Measurements from ENCODE around the gene DNAJC9. TPM values are rescaled to one million over a fixed set of nuclear protein-coding genes. Genes with fewer than 3 reads are reported as not detected.

DNAJC9 gene
- total RNA-seq, 2 experiments from 2014 or later: 63.0 to 83.3 TPM

DNA sequence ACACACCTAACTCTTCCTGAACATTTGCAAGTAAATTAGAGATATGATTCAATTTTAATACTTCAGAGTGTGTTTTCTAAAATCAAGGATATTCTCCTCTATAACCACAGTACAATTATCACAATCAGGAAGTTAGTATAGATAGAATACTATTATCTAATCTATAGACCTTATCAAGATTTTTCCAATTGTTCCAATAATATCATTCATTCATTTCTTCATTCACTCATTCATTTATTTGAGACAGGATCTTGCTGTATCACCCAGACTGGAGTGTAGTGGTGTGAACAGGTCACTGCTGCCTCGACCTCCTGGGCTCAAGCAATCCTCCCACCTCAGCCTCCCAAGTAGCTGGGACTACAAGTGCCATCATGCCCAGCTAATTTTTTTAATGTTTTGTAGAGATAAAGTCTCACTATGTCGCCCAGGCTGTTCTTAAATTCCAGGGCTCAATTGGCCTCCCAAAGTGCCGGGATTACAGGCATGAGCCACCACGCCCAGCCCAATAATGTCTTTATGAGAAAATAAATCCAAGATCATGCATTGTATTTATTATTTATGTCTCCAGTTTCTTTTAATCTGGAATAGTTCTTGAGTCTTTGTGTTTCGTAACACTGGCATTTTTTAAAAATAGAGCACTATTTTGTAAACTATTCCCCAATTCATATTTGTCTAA is 16.0 kb upstream of the DNAJC9 start:
- no peak for TF ChIP-seq EZH2phosphoT487 (IDR thresholded peaks at IDR 0.05; ENCODE audit: borderline replicate concordance, low read depth, low read length)
- TF ChIP-seq, protein P1, sequence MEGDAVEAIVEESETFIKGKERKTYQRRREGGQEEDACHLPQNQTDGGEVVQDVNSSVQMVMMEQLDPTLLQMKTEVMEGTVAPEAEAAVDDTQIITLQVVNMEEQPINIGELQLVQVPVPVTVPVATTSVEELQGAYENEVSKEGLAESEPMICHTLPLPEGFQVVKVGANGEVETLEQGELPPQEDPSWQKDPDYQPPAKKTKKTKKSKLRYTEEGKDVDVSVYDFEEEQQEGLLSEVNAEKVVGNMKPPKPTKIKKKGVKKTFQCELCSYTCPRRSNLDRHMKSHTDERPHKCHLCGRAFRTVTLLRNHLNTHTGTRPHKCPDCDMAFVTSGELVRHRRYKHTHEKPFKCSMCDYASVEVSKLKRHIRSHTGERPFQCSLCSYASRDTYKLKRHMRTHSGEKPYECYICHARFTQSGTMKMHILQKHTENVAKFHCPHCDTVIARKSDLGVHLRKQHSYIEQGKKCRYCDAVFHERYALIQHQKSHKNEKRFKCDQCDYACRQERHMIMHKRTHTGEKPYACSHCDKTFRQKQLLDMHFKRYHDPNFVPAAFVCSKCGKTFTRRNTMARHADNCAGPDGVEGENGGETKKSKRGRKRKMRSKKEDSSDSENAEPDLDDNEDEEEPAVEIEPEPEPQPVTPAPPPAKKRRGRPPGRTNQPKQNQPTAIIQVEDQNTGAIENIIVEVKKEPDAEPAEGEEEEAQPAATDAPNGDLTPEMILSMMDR (conservative IDR thresholded peaks at IDR 0.05; ENCODE audit: low read length): no peak
- Histone ChIP-seq H3K9me2 (ENCODE audit: insufficient read depth, low read length) (no peaks in the 10 kb centered on the region), H3K79me2 (ENCODE audit: insufficient read depth, low read depth, low read length) (no peaks in the 10 kb centered on the region), H2AFZ (ENCODE audit: low read length) (no peak overlapping the region), H3K4me3 (ENCODE audit: low read depth, low read length, poor library complexity, severe bottlenecking) (no peak overlapping the region), H3K4me2 (ENCODE audit: low read length) (no peak overlapping the region), H3K27ac (ENCODE audit: low read depth, low read length, poor library complexity, severe bottlenecking) (no peak overlapping the region), H3K9me3 (ENCODE audit: low read length) (peaks cover 17% of the 10 kb centered on the region; the same call in 1 of the 2 replicates), H4K20me1 (ENCODE audit: insufficient read depth, low read length) (no peaks in the 10 kb centered on the region), H3K36me3 (ENCODE audit: insufficient read depth, low read length) (no peaks in the 10 kb centered on the region), H3K4me1 (ENCODE audit: insufficient read depth, low read length, poor library complexity, severe bottlenecking) (no peaks in the 10 kb centered on the region)
- ChIA-PET POLR2A (no interaction called here), CTCF (ENCODE audit: unreplicated experiment) (no interaction called here)
- BruUV-seq (replicated peaks): no TSS peak
- no peak for DNase-seq (ENCODE audit: low spot score)
- intact Hi-C loops (cut with micrococcal nuclease; ENCODE audit: unreplicated experiment): loop anchor here (10.0 kb wide), 1 partner anchor 262 kb away; no protein-coding TSS in a partner anchor

DNA sequence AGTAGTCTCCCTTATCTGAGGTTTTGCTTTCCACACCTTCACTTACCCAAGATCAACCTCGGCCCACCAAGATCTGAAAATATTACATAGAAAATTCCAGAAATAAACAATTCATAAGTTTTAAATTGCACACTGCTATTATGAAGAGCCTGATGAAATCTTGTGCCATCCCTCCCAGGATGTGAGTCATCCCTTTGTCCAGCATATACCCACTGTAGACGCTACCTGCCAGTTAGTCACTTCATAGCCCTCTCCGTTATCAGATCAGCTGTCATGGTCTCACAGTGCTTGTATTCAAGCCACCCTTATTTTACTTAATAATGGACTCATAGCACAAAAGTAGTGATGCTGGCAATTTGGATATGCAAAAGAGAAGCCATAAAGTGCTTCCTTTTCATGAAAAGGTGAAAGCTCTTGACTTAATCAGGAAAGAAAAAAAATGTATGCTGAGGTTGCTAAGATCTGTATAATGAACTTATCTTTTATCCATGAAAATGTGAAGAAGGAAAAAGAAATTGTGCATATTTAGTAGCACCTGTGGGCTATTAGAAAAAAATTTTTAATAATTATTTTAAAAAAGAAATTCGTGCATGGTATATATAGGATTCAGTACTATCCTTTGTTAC is 15.2 kb upstream of the DNAJC9 start:
- H3K36me3 ChIP-seq (ENCODE audit: insufficient read depth, low read length): no peaks in the 10 kb centered on the region
- no peak overlapping the region for H3K27ac ChIP-seq (ENCODE audit: low read depth, low read length, poor library complexity, severe bottlenecking)
- H3K4me1 ChIP-seq (ENCODE audit: insufficient read depth, low read length, poor library complexity, severe bottlenecking): no peaks in the 10 kb centered on the region
- H3K4me3 ChIP-seq (ENCODE audit: low read depth, low read length, poor library complexity, severe bottlenecking): no peak overlapping the region
- BruUV-seq (replicated peaks): no TSS peak
- POLR2A ChIA-PET: no interaction called here
- H3K4me2 ChIP-seq (ENCODE audit: low read length): no peak overlapping the region
- DNase-seq (ENCODE audit: low spot score): no peak
- H3K9me2 ChIP-seq (ENCODE audit: insufficient read depth, low read length): no peaks in the 10 kb centered on the region
- intact Hi-C loops (cut with micrococcal nuclease; ENCODE audit: unreplicated experiment): loop anchor here (10.0 kb wide), 1 partner anchor 263 kb away; no protein-coding TSS in a partner anchor
- CTCF ChIA-PET (ENCODE audit: unreplicated experiment): no interaction called here
- peaks cover 17% of the 10 kb centered on the region; the same call in 1 of the 2 replicates for H3K9me3 ChIP-seq (ENCODE audit: low read length)
- no peak for TF ChIP-seq EZH2phosphoT487 (IDR thresholded peaks at IDR 0.05; ENCODE audit: borderline replicate concordance, low read depth, low read length)
- TF ChIP-seq, protein P1 (conservative IDR thresholded peaks at IDR 0.05; ENCODE audit: low read length): no peak
- no peak overlapping the region for H2AFZ ChIP-seq (ENCODE audit: low read length)
- H3K79me2 ChIP-seq (ENCODE audit: insufficient read depth, low read depth, low read length): no peaks in the 10 kb centered on the region
- H4K20me1 ChIP-seq (ENCODE audit: insufficient read depth, low read length): no peaks in the 10 kb centered on the region

All from OCI-LY7 (cell line).